WTC11 (cell line): ENCODE results near the gene CAPN15.

Experiments used
- ATF1 ChIP-seq: sonication (generic); formaldehyde crosslinking; IDR thresholded peaks from 2 replicates; pipeline ENCODE4 v1.8.1; 2023; ENCODE audit warnings: mild to moderate bottlenecking, moderate library complexity, missing genetic modification reagents
- CBFB ChIP-seq: sonication (generic); formaldehyde crosslinking; IDR thresholded peaks from 2 replicates; pipeline ENCODE4 v1.8.1; 2022; ENCODE audit warnings: mild to moderate bottlenecking, low read depth, missing genetic modification reagents
- MYBL2 ChIP-seq: sonication (generic); formaldehyde crosslinking; IDR thresholded peaks from 2 replicates; pipeline ENCODE4 v1.8.1; 2023; ENCODE audit warnings: mild to moderate bottlenecking, moderate library complexity, missing genetic modification reagents
- ZNF121 ChIP-seq: sonication (generic); formaldehyde crosslinking; IDR thresholded peaks from 2 replicates; pipeline ENCODE4 v1.8.0; 2023; ENCODE audit warnings: missing genetic modification reagents
- ZNF138 ChIP-seq: sonication (generic); formaldehyde crosslinking; conservative IDR thresholded peaks from 2 replicates; pipeline ENCODE4 v1.8.1; 2022; ENCODE audit warnings: mild to moderate bottlenecking, moderate library complexity, missing genetic modification reagents
- TF ChIP-seq, protein P1 (sequence below): fragments of 200-600 bp; IDR thresholded peaks from 2 replicates; pipeline ENCODE4 v1.8.0; 2022; ENCODE audit warnings: antibody characterized with exemption
- TF ChIP-seq, protein P2 (sequence below): sonication (generic); formaldehyde crosslinking; IDR thresholded peaks from 2 replicates; pipeline ENCODE4 v1.8.1; 2023; ENCODE audit warnings: mild to moderate bottlenecking, missing genetic modification reagents, moderate library complexity
- TF ChIP-seq, protein P3 (sequence below): sonication (generic); formaldehyde crosslinking; IDR thresholded peaks from 2 replicates; pipeline ENCODE4 v1.8.1; 2022; ENCODE audit warnings: missing genetic modification reagents, borderline replicate concordance
- TF ChIP-seq, protein P4 (sequence below): sonication (generic); formaldehyde crosslinking; IDR thresholded peaks from 2 replicates; pipeline ENCODE4 v1.8.1; 2023; ENCODE audit warnings: mild to moderate bottlenecking, missing genetic modification reagents

DNA sequence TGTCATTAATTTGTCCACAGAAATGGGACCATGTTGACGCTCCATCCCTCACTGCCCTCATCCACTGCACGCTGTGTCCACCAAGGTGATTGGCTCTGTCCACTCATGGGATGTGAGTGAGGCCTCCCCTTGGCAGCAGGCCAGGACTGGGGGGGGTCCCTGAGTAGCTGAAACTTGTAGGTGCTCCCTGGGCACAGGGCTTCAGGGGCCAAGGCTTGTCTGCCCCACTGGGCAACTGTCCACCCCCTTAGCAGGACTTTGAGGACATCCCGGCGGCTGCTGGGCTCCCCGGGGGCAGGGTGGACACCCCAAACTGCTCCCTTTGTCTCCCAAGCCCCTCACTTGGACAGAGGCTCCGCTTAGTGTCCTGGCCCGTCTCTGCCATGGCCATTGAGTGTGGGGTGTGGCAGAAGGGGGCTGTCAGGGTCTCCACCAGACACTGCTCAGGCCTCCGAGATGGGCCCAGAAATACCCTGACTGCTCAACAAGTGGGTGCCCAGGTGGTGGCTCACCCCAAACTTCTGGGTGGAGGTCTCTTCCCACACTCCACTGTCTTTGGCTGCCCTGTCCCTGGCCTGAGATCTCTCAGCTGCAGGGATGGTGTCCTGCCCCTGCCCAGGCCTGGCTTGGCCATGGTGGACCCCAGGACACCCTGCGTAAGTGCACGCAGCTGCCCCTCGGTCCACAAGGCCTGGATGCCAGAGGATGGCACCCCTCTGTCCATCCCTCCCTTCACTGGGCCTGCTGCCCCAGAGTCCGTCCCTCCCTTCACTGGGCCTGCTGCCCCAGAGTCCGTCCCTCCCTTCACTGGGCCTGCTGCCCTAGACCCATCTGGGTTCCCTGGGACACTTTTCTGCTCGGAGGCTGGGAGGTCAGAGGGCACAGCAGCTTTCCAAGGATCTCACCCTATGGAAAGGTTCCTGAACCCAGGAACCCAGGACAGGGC is 59.4 kb downstream of the CAPN15 start:
- TF ChIP-seq, protein P1, sequence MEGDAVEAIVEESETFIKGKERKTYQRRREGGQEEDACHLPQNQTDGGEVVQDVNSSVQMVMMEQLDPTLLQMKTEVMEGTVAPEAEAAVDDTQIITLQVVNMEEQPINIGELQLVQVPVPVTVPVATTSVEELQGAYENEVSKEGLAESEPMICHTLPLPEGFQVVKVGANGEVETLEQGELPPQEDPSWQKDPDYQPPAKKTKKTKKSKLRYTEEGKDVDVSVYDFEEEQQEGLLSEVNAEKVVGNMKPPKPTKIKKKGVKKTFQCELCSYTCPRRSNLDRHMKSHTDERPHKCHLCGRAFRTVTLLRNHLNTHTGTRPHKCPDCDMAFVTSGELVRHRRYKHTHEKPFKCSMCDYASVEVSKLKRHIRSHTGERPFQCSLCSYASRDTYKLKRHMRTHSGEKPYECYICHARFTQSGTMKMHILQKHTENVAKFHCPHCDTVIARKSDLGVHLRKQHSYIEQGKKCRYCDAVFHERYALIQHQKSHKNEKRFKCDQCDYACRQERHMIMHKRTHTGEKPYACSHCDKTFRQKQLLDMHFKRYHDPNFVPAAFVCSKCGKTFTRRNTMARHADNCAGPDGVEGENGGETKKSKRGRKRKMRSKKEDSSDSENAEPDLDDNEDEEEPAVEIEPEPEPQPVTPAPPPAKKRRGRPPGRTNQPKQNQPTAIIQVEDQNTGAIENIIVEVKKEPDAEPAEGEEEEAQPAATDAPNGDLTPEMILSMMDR = no peak
- TF ChIP-seq ATF1 (CRISPR knock-in tag) (no peak), MYBL2 (CRISPR knock-in tag) (no peak), ZNF138 (CRISPR knock-in tag) (no peak), CBFB (CRISPR knock-in tag) (no peak), ZNF121 (CRISPR knock-in tag) (no peak)
- TF ChIP-seq, protein P2, sequence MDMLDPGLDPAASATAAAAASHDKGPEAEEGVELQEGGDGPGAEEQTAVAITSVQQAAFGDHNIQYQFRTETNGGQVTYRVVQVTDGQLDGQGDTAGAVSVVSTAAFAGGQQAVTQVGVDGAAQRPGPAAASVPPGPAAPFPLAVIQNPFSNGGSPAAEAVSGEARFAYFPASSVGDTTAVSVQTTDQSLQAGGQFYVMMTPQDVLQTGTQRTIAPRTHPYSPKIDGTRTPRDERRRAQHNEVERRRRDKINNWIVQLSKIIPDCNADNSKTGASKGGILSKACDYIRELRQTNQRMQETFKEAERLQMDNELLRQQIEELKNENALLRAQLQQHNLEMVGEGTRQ = no peak
- TF ChIP-seq, protein P3, sequence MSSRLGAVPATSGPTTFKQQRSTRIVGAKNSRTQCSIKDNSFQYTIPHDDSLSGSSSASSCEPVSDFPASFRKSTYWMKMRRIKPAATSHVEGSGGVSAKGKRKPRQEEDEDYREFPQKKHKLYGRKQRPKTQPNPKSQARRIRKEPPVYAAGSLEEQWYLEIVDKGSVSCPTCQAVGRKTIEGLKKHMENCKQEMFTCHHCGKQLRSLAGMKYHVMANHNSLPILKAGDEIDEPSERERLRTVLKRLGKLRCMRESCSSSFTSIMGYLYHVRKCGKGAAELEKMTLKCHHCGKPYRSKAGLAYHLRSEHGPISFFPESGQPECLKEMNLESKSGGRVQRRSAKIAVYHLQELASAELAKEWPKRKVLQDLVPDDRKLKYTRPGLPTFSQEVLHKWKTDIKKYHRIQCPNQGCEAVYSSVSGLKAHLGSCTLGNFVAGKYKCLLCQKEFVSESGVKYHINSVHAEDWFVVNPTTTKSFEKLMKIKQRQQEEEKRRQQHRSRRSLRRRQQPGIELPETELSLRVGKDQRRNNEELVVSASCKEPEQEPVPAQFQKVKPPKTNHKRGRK (CRISPR knock-in tag) = no peak
- TF ChIP-seq, protein P4, sequence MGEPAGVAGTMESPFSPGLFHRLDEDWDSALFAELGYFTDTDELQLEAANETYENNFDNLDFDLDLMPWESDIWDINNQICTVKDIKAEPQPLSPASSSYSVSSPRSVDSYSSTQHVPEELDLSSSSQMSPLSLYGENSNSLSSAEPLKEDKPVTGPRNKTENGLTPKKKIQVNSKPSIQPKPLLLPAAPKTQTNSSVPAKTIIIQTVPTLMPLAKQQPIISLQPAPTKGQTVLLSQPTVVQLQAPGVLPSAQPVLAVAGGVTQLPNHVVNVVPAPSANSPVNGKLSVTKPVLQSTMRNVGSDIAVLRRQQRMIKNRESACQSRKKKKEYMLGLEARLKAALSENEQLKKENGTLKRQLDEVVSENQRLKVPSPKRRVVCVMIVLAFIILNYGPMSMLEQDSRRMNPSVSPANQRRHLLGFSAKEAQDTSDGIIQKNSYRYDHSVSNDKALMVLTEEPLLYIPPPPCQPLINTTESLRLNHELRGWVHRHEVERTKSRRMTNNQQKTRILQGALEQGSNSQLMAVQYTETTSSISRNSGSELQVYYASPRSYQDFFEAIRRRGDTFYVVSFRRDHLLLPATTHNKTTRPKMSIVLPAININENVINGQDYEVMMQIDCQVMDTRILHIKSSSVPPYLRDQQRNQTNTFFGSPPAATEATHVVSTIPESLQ (CRISPR knock-in tag) = no peak
